ENCODE data around the gene PTPRG.

Gene PTPRG

GRCh38 chr3:61954097-61954540, 392.7 kb downstream of the PTPRG start:
- Histone ChIP-seq H3K27ac (ENCODE audit: poor library complexity, severe bottlenecking) (no peak overlapping the region), H3K4me1 (ENCODE audit: insufficient read depth, poor library complexity, severe bottlenecking) (peaks cover 23% of the 10 kb centered on the region), H3K4me3 (ENCODE audit: severe bottlenecking) (no peak overlapping the region), H3K36me3 (ENCODE audit: low read depth) (no peaks in the 10 kb centered on the region), H3K9me3 (ENCODE audit: severe bottlenecking) (no peaks in the 10 kb centered on the region), H3K27me3 (ENCODE audit: insufficient read depth, poor library complexity, severe bottlenecking) (no peaks in the 10 kb centered on the region)
- TF ChIP-seq CTCF (IDR thresholded peaks at IDR 0.05; ENCODE audit: poor library complexity, severe bottlenecking): no peak
- DNase-seq (ENCODE audit: low spot score) (no peak), ATAC-seq (ENCODE audit: low read depth) (peak; percentile 22; the same call in 1 of the 3 replicates)

- DNase-seq (ENCODE audit: low spot score) (no peak), ATAC-seq (ENCODE audit: low read depth) (no peak)
- H3K9me3 ChIP-seq (ENCODE audit: severe bottlenecking): no peaks in the 10 kb centered on the region
- H3K4me3 ChIP-seq (ENCODE audit: severe bottlenecking): no peak overlapping the region
- TF ChIP-seq CTCF (IDR thresholded peaks at IDR 0.05; ENCODE audit: poor library complexity, severe bottlenecking): no peak
- no peaks in the 10 kb centered on the region for H3K27me3 ChIP-seq (ENCODE audit: insufficient read depth, poor library complexity, severe bottlenecking)
- H3K36me3 ChIP-seq (ENCODE audit: low read depth): no peaks in the 10 kb centered on the region
- peaks cover 23% of the 10 kb centered on the region for H3K4me1 ChIP-seq (ENCODE audit: insufficient read depth, poor library complexity, severe bottlenecking)
- no peak overlapping the region for H3K27ac ChIP-seq (ENCODE audit: poor library complexity, severe bottlenecking)
These were observed 394.1 kb downstream of the PTPRG start for GRCh38 chr3:61955483-61955882.

DNA sequence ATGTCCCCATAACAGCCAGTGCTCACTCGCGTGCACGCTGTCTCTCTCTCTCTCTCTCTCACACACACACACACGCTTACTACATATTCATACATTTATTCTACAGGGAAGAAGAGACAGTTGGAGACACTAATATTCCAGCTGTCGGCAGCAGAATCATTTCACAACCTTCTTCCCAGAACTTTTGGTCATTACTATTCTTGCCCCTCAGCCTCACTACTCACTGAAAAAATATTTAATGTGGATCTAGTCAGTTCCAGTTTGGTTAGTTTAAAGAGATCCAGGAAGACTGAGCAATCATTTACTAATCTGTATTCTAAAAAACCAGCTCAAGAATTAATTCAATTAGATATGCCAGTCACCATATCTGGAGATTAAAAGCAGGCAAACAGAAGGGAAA, 394.9 kb downstream of the PTPRG start:
- ATAC-seq (ENCODE audit: low read depth): peak; percentile 86
- TF ChIP-seq CTCF (IDR thresholded peaks at IDR 0.05; ENCODE audit: poor library complexity, severe bottlenecking): peak; percentile 21
- H3K27ac ChIP-seq (ENCODE audit: poor library complexity, severe bottlenecking): peak overlapping the region; percentile 55
- no peaks in the 10 kb centered on the region for H3K36me3 ChIP-seq (ENCODE audit: low read depth)
- H3K9me3 ChIP-seq (ENCODE audit: severe bottlenecking): no peaks in the 10 kb centered on the region
- no peak for DNase-seq (ENCODE audit: low spot score)
- H3K27me3 ChIP-seq (ENCODE audit: insufficient read depth, poor library complexity, severe bottlenecking): no peaks in the 10 kb centered on the region
- peaks cover 26% of the 10 kb centered on the region for H3K4me1 ChIP-seq (ENCODE audit: insufficient read depth, poor library complexity, severe bottlenecking)
- H3K4me3 ChIP-seq (ENCODE audit: severe bottlenecking): no peak overlapping the region

GRCh38 chr3:61957259-61957658, 395.9 kb downstream of the PTPRG start:
- Histone ChIP-seq H3K4me1 (ENCODE audit: insufficient read depth, poor library complexity, severe bottlenecking) (peaks cover 29% of the 10 kb centered on the region), H3K9me3 (ENCODE audit: severe bottlenecking) (no peaks in the 10 kb centered on the region), H3K27me3 (ENCODE audit: insufficient read depth, poor library complexity, severe bottlenecking) (no peaks in the 10 kb centered on the region), H3K36me3 (ENCODE audit: low read depth) (no peaks in the 10 kb centered on the region), H3K27ac (ENCODE audit: poor library complexity, severe bottlenecking) (peak overlapping the region; percentile 55), H3K4me3 (ENCODE audit: severe bottlenecking) (no peak overlapping the region)
- TF ChIP-seq CTCF (IDR thresholded peaks at IDR 0.05; ENCODE audit: poor library complexity, severe bottlenecking): no peak
- ATAC-seq (ENCODE audit: low read depth): no peak
- DNase-seq (ENCODE audit: low spot score): no peak

- no peak for DNase-seq (ENCODE audit: low spot score)
- Histone ChIP-seq H3K36me3 (ENCODE audit: low read depth) (no peaks in the 10 kb centered on the region), H3K9me3 (ENCODE audit: severe bottlenecking) (no peaks in the 10 kb centered on the region), H3K4me3 (ENCODE audit: severe bottlenecking) (no peak overlapping the region), H3K4me1 (ENCODE audit: insufficient read depth, poor library complexity, severe bottlenecking) (peaks cover 26% of the 10 kb centered on the region), H3K27me3 (ENCODE audit: insufficient read depth, poor library complexity, severe bottlenecking) (no peaks in the 10 kb centered on the region), H3K27ac (ENCODE audit: poor library complexity, severe bottlenecking) (no peak overlapping the region)
- TF ChIP-seq CTCF (IDR thresholded peaks at IDR 0.05; ENCODE audit: poor library complexity, severe bottlenecking): no peak
- ATAC-seq (ENCODE audit: low read depth): peak; percentile 65; the same call in 2 of the 3 replicates
These were observed 399.6 kb downstream of the PTPRG start for GRCh38 chr3:61960976-61961375.

Data from RWPE2 (cell line).